GM12864 (cell line): ENCODE results near the gene NR6A1.

Experiments used
- DNase-seq: peaks from one replicate; pipeline ENCODE4 v3.0.0-alpha.2; 2011; ENCODE audit warnings: low read depth
- H3K4me3 ChIP-seq: 2 replicates; pipeline ENCODE4 v1.5.1; 2011; ENCODE audit warnings: mild to moderate bottlenecking, low read depth, low read length, control low read depth
- TF ChIP-seq, protein P1 (sequence below): IDR thresholded peaks from 2 replicates; pipeline ENCODE4 v1.5.1; 2011; ENCODE audit warnings: low read depth, mild to moderate bottlenecking, moderate library complexity, low read length, control low read depth, inconsistent platforms; ENCODE audit errors: missing control alignments

Gene NR6A1

DNA sequence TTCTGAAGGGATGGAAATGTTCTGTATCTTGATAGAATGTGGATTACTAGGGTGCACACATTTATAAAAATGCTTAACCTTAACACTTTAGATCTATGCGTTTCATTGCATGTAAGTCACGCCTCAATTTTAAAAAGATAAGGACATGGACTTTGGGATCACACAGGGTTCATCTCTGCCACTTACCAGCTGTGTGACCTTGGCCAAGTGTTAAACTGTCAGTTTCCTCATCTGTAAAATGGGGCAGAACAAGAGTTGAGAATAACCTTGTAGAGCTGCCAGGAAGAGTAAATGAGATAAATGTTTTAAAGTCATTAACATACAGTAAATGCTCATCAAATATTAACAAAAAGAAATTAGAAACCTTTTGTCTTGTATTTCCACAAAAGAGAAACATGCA is 53.5 kb downstream of the NR6A1 start:
- TF ChIP-seq, protein P1, sequence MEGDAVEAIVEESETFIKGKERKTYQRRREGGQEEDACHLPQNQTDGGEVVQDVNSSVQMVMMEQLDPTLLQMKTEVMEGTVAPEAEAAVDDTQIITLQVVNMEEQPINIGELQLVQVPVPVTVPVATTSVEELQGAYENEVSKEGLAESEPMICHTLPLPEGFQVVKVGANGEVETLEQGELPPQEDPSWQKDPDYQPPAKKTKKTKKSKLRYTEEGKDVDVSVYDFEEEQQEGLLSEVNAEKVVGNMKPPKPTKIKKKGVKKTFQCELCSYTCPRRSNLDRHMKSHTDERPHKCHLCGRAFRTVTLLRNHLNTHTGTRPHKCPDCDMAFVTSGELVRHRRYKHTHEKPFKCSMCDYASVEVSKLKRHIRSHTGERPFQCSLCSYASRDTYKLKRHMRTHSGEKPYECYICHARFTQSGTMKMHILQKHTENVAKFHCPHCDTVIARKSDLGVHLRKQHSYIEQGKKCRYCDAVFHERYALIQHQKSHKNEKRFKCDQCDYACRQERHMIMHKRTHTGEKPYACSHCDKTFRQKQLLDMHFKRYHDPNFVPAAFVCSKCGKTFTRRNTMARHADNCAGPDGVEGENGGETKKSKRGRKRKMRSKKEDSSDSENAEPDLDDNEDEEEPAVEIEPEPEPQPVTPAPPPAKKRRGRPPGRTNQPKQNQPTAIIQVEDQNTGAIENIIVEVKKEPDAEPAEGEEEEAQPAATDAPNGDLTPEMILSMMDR: no peak
- H3K4me3 ChIP-seq: no peak overlapping the region
- DNase-seq: no peak

DNA sequence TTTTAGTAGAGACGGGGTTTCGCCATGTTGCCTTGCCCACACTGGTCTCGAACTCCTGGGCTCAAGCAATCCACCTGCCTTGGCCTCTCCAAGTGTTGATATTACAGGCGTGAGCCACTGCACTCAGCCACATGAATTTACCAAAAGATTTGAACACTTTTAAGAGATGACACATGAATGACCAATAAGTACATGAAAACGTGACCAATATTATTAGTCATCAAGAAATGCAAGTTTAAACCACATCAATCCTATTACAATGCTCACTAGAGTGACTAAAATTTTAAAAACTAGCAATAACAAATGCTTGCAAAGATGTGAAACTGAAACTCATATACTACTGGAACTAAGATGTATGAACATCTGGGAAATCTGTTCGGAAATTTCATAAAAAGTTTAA is 54.3 kb downstream of the NR6A1 start:
- no peak for DNase-seq
- no peak overlapping the region for H3K4me3 ChIP-seq
- TF ChIP-seq, protein P1: no peak

DNA sequence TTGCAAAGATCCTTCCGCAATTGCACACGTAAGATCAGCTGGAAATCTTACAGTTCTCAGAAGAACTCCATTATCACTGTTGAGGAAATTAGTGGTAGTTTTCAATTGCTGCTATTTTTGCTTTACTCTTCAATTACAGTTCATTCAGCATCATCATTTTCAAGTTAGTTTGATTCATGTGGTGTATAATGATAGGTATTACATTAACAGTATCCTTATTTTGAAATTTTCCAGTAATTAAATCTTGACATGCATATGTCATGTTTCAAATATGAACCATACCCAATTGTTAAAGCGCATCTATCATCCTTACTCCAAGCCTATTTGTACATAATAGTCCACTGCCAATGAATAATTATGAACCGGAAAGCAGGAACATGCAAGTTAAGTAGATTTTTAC is 60.3 kb downstream of the NR6A1 start:
- TF ChIP-seq, protein P1: no peak
- H3K4me3 ChIP-seq: no peak overlapping the region
- no peak for DNase-seq

DNA sequence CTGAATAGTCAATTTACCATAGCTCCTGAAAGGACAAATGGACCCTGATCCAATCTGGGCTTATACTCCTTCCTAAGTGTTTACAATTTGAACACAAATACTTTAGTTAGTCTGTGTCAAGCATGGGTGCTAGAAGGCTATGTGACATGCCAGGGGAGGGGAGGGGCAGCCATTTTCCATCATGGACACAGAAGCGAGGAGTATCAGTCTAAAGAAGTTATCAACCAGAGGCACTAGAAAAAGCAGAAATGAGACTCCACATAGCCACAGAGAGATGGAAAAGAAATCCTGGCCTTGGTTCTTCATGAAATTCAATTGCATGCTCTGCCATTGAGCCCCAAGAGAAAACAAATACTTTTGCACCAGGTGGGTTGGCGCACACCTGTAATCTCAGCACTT is 61.8 kb downstream of the NR6A1 start:
- TF ChIP-seq, protein P1: no peak
- no peak for DNase-seq
- no peak overlapping the region for H3K4me3 ChIP-seq

DNA sequence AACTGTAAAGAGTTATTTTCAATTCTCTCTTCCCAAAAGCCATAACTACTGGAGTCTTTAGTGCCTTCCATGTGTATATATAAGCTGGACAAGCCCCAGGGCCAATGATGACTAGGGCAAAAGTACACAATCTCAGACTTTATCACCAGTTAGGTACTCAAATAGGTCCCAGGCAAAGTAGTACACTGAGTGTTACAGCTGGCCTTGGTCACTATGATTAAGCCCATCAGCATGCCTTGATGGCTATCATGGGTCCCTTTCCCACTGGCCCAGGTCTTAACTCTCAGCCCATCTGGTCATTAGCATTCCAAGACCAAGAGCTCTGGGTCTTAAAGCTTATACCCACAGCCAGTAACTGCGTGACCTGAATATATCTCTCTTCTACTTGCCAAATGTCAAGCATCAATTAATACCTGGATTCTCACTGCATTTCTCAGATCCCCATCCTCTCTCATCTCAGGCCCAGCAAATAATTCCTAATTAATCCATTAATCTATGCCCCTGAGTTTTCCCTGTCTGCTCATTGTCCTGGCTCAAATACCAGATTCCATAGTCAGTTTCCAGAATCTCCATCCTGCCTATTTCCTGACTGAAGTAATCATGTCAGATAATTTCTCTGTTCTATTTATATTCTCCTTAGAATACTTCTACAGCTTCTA is 62.3 kb downstream of the NR6A1 start:
- no peak overlapping the region for H3K4me3 ChIP-seq
- DNase-seq: no peak
- TF ChIP-seq, protein P1: no peak

DNA sequence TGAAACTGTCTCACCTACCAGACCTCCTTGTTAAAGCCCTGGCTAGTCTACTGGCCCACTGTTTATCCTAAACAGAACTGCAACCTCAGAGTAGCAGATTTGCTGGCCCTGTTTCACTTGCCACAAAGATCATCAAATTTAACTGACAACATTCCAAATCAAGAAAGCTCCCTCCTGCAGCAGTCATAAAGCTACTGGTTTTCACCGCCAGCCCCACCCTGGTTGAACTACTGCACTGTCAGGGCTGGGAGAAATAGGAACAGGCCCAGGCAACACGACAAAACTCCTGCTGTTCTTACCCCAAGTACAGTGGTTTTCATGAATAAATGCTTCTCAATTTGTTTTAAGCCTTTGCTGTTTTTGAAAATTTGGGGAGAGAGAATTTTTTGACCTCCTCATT is 63.0 kb downstream of the NR6A1 start:
- DNase-seq: no peak
- TF ChIP-seq, protein P1: no peak
- no peak overlapping the region for H3K4me3 ChIP-seq

DNA sequence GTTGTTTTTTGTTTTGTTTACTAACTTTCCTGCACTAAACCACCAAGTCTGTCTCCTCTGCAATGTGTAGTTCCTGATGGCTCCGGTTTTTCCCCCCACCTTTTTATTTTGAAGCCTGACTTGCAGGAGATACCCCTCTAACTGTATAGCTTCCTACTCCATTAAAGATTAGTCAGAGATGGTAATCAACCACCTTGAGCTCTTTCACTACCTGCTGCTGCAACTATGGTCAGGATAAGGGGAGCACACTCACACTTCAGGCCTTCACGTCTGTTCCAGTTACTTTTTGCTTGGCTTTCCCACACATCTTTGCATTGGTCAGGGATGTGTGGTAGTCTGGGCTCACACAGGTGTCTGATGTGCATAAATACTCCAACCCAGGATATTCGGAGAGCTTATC is 63.4 kb downstream of the NR6A1 start:
- DNase-seq: no peak
- TF ChIP-seq, protein P1: no peak
- no peak overlapping the region for H3K4me3 ChIP-seq
